HG03432 (cell line): ENCODE results near the gene ITGBL1.
A peak's percentile ranks its signal among the peaks of the same experiment; 100 is the strongest.
"Not testable (repeated sequence)": the region's sequence is repeated elsewhere in the genome, so short reads cannot be mapped to it uniquely, and the experiment has no call there.

Experiments
- ATAC-seq: cut with Tn5 transposase; IDR thresholded peaks from one replicate; pipeline ENCODE4 v1.9.1; 2021; ENCODE audit warnings: mild to moderate bottlenecking, moderate library complexity; ENCODE audit not compliant: unreplicated experiment

The ITGBL1 gene

DNA sequence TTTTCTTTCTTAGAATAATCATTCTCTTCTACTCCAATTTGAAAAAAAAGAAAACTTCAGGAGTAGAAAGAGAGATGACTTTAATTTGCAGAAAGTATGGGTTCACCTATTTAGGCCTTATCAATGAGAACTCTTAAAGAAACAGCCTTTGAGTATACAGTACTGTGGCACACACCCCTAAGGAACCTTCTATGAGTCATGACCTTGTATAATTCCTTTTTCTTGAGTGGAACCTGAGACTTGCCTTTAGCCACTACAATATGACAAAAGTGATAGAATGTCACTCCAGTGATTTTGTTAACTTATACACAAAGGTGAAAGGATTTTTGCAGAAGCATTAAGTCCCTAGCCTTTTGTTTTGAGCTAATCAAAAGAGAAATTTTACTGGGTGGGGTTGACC, 58.7 kb downstream of the ITGBL1 start:
- ATAC-seq: no peak

DNA sequence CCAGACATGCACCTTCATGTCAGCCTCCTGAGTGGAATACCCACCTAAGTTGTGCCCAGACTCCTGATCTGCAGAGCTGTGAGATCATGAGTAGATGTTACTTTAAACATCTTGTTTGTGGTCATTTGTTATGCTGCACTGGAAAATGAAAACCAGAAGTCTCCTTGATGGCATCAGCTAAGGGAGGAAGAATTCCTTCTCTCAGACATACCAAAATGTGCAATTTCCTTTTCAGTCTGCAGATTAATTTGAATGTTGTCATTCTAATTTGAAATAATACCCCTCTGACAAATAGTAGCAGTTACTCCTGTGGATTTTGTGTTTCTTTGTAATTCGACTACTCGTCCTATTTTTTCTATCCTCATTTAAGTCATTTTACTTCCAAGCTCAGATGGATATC, 59.3 kb downstream of the ITGBL1 start:
- ATAC-seq: no peak

DNA sequence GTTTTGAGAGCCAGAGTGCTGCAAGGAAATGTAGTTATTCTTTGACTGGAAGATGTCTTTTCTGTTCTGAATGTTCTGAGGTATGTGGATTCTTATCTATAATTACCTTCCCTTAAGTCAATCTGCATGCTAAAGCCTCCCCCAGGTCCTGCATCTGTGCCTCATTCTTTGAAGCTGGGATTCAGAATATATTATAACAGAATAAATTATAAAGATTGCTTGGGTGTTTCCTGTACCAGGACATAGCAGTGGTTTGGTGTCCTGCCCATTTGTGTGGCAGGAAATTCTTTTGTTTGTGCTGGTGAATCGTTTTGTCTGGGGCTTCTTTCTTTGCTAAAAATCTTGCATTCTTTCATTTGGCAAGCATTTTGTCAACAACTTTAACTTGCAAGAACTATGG, 60.2 kb downstream of the ITGBL1 start:
- ATAC-seq: no peak

DNA sequence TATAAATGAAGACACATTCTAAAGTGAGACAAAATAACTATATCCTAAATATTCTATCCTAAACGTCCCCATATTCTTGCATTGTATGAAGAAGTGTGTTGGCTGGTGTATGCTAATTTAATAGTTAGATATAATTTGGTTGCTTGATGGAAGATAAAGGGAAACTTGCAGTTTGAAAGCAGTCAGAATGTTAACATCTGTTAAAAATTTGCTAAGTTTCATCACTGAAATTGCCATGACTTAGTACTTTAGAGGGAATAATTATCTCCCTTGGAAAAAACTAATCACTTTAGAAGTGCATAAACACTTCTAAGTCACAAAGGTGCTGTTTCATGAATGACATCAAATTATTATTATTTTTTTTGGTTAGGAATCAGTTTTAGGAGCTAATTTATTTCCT, 61.6 kb downstream of the ITGBL1 start:
- ATAC-seq: no peak

DNA sequence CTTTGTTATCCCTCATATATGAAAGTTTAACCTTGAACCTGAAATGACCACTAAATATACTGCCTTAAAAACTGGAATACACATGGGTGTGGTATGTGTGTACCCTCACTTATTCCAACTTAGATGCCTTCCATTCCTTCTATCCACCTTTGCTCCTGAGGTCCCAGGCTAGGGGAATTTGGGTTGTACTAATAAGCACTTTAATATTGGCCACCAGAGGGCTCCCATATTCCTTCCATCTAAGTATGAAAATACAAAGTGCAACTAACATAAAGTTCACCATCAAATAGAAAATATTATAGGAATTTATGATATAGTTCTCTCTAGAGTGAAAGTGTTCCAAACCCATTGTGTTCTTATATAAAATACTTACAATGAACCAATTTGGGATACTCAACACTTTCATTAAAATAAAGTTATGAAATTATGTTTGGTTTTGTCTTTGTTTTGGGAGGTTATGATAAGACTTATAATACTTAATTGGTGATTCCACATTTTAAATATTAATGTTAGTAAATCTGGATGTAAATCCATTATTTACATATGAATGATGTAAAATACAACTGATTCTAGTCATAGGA, 62.3 kb downstream of the ITGBL1 start:
- peak; percentile 74 for ATAC-seq

DNA sequence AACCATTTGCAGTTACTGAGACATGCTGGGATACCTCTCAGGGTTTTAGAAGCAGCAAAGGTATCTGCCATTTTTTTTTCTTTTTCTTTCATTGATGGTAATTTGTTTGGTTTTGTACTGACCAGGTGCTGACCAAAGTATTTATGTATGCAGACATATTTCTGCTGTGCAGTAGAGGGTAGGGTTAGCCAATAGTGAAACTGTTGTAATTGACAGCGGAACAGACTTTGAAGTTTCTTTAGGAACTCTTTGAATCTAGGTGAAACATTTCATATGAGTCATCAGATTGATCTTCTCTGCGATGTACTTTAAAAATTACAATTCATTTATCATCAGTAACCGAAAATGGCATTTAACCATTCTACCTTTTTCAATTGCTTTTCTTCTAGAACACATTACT, 63.0 kb downstream of the ITGBL1 start:
- ATAC-seq: no peak

DNA sequence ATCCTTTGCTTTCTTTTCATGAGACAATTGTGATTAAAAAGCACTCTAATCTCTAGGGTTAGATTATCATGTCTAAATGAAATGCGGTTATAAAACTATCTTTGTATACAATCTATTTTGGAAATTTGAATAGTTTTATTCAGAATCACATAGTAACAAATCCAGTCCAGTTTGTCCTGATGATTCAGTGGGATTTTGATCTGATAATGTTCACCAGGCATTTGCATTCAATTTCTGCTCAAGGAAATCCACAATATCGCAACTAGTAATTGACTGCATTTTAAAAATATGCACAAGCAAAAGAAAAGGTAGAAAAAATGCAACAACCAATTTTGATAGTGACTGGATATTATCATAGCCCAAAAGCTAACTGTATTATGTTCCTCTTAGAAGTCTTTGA, 63.8 kb downstream of the ITGBL1 start:
- no peak for ATAC-seq

DNA sequence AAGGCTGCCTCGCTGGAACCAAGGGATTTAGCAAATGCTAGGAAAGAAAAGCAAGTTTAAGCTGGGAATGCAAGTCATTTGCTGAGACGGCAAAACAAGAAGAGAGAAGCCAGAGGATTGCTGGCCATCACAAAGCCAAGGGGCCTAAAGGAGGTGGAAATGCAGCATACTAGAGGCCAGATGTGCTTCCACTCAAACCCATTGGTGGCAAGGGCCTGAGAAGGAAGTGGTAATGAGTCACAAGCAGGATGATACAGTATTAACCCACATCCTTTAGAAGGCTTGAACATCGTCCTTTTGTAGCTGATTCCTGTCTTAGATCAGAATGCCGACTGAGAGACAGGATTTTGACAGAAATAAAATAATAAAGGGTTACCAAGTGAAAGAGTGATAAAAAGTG, 68.2 kb downstream of the ITGBL1 start:
- peak; percentile 88 for ATAC-seq

DNA sequence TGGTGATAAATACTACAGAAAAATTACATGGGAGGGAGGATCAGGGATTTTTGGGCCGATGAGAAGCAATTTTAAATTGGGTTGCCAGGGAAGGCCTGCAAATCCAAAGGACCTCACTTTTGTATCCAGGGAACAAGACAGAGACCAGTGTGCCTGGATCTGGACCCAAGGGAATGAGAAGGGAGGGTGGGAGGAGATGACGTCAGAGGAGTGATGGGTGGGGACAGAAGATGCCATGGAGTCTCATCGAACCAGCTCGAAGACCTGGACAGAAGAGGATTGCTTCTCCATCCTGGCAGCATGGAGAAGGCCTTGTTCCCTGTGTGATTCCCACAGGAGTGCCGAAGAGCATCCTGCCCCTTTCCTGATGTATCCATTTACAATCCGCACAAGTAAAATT, 68.9 kb downstream of the ITGBL1 start:
- ATAC-seq: no peak

DNA sequence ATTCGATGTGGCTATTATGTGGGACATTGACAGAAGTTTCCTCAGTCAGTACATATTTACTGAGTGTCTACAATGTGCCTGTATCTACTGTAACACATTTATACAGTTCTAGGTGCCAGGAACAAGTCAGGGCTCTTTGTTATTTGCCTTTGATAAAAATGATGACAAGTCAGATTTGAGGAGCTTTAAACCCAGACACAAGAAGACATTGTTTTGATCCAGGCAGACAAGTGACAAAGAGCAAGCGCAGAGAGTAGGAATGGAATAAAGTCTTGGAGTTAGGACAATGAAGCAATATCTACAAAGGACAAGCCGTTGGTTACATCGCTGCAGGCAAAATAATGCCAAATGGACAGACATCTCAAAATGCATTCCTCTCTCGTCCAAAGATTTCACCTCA, 70.1 kb downstream of the ITGBL1 start:
- no peak for ATAC-seq

DNA sequence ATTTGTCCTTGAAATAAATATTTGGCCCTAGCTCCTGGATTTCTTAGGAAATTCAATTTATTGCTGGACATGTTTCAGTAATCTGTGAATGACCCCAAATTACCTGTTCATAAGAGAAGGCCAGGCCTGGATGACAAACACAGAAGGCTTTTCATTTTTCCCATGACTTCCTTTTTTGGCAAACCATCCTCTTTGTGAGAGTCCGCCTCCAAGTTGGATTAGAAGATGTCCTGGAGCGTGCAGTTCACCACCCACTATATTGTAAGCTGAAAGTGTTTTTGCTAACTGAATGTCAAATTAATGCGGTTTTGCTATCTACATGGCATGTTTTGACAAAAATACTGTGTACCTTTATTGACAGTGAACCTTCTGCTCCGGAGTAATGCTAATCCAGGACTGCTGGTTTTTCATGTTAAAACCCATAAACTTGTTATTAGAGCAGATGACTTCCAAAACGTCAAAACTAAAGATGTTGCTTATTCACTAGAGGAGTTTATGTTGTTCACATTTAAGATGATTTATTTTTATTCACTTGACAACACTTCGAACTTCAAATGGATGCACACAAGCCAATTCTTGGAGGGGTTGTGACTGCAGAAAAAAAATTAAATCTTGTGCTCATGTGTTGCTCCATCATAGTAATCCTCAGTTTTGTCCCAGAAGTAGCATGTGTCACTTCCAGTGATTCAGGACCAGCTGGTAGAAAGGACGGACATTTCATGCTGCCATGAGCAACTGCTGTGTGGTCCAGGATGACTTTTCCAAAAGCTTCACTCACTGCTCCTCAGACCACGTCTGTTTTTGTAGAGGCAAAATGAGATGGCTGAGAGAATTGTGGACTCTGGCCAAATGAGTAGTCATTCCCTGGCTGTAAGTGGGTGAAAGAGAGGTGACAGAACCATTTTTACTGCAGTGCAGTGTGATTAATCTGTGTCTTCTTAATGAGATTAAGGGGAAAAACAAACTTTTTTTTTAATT, 71.0 kb downstream of the ITGBL1 start:
- no peak for ATAC-seq

DNA sequence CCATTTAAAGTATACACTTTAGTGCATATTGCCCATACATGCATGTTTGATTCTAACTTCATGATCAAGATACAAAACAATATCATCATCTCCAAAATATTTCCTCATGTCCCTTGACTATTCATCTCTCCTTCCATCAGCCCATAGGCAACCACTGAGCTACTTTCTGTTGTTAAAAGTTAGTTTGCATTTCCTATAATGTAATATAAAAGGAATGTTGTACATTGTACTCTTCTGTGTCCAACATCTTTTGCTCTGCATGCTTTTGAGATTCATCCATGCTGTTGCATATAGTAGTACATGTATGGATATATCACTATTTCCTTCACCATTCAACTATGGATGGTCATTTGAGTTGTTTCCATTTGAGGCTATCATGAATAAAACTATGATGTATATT, 74.7 kb downstream of the ITGBL1 start:
- no peak for ATAC-seq

DNA sequence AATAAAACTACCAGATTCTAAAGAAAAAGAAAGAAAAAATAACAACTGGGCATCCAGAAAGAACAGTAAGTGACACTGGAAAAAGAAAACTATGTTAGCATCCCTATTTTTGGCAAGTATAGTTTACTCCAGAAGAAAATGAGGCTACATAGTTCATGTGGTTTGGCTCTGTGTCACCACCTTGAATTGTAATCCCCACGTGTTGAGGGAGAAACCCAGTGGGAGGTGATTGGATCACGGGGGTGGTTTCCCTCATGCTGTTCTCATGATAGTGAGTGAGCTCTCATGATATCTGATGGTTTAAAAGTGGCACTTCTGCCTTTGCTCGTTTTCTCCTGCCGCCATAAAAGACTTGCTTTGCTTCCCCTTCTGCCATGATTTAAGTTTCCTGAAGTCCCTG, 76.9 kb downstream of the ITGBL1 start:
- peak; percentile 77 for ATAC-seq

DNA sequence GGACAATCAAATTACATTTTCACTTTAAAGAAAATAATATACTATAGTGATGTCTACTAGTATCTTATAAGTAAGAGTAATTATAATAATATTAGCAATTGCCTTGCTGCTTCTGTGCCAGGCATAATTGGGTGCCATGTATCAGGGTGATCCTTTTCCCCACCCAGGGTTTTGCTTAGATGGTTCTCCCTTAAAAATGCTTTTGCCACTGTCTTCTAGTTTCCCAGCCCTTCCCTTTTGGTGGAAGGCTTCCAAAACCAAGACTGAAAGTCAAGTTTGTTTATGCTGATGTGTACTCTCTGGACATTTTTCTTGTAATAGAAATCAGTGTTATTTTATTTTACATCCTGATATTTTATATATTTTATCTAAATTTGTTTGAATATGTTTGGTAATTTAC, 77.8 kb downstream of the ITGBL1 start:
- no peak for ATAC-seq

DNA sequence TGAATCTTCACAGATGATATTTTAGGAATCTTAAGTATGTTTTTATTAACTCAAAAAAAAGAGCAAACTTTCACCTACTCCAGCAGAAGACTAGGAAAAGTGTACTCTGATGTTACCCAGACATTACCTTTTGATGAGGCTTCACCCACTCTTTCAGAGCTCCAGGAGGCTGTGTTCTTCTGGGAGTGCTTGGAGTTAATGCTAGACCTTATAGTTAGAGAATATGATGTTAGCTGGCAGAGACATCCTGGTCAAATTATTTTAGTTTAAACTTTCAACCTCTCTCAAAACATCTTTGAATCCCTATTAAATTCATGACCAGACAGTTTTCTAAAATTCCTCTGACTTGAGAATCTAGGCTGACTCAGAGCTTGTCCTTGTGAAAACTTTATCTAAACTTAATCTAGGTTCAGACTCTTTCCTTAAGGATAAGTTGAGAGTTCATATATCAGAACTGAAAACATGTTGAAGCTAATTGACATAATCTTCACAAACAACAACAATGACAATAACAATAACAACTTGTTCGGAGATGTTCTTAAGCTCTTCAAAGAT, 82.8 kb downstream of the ITGBL1 start:
- ATAC-seq: no peak

DNA sequence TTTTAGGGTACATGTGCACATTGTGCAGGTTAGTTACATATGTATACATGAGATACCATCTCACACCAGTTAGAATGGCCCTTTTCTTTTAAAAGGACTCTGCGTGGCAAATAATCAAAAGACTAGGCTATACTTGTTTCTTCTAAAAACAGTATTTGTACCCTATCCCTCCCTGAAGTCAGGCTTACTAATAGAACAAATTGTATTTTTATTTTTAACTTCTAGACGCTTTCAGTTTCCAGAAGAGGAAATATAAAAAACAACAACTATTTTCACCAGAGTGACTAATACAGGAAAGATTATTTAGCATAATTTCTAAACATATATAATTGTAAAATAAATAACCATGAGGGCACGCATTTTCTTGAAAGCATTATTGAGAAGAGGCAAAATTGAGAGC, 83.6 kb downstream of the ITGBL1 start:
- peak; percentile 48 for ATAC-seq

DNA sequence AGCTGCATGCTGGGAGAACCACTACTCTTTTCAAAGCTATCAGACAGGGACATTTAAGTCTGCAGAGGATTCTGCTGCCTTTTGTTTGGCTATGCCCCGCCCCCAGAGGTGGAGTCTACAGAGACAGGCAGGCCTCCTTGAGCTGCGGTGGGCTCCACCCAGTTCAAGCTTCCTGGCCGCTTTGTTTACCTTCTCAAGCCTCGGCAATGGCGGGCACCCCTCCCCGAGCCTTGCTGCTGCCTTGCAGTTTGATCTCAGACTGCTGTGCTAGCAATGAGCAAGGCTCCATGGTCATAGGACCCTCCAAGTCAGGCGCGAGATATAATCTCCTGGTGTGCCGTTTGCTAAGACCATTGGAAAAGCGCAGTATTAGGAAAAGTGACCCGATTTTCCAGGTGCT, 92.1 kb downstream of the ITGBL1 start:
- ATAC-seq: not testable (repeated sequence)

DNA sequence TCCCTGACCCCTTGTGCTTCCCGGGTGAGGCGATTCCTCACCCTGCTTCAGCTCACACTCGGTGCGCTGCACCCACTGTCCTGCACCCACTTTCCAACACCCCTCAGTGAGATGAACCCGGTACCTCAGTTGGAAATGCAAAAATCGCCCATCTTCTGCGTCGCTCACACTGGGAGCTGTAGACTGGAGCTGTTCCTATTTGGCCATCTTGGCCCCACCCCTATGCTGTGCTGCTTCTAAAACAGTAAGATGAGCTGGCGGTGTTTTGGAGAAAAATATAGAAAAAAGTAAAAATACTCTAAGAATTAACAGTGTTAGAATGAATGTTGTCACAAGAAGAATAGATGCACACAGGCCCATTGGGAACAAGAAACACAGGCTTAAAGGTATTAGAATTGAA, 92.5 kb downstream of the ITGBL1 start:
- no peak for ATAC-seq

DNA sequence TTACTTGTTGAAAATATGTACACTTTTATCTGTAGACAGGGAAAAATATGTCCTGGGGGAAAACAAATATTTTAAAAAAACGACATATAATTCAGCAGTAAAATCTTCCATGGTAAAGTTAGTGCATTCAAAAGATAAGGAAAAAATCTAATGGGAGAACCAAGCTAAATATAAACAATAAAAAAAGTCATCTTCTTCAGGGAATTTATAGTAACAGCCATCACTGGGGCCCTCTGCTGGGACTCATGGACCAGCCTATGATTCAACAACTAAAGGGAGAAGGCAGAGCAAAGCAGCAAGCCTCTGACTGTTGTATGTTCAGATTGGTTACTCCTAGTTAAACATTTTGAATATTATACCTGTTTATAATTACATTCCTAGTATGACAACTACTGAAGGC, 93.0 kb downstream of the ITGBL1 start:
- ATAC-seq: no peak

DNA sequence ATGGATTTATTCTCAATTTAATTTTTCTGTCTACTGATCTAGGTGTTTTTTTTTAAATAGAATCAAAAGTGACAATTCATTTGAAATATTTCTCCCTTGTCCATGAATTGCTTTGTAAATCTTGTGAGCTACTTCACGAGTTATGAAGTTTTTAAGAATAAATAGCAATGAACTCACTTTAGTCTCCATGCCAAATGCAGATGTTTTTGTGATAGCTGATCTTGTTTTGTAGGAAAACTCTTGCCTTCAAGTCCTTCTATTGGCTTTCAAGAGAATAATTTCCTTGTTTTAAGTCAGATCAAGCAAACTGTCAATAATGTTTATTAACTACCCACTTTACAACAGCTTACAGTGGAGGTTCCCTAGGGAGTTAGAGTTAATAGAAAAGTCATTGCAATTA, 99.8 kb downstream of the ITGBL1 start:
- no peak for ATAC-seq

DNA sequence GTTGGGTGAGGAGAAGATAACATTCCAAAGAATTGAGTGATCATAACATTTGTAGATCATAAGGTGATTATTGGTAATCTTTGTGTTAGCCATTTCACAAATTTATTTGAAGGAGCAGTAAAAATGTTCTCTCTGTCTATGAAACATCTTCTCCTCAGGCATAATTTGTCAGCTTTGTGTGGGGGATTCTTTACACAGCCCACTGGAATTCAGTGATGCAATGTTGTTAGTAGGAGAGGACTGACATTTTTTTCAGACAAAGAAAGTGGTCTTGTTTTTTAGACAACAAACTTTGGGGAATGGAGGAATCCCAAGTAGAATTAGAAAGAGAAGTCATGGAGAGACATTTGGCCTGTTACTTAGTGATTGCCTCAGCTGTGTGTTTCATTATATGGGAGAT, 100.3 kb downstream of the ITGBL1 start:
- no peak for ATAC-seq

DNA sequence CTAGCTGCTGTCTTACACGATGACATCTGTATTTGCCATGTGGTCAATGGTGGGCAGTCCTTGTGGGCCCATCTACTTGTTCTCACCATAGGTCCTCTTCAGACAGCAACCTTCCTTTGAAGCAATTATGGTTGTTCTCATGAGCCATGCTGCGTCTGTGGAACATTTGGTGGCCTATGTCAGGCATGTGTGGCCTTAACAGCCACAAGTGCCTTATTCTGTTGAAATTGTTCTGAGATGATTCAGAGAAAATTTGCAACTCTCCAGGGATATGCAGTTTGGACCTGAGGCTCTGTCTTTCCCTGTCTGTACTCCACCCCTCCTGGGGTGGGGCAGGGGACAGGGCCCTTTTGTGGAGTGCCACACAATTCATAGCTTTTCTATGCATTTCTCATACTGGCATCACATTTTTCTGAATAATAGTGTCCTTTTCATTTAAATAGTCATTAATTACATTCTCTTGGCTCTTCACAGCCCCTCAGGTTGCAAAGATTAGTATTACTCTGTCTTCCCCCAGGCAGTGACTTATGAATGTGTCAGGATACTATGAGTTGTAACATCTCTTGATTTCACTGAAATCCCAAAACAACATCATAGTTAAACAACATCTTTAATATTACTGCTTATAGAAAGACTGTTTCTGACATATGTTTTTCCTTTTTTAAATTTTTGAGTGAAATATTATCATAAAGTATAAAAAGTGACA, 102.1 kb downstream of the ITGBL1 start:
- no peak for ATAC-seq
